ENCODE results near the gene TBC1D5. TPM values are rescaled to one million over a fixed set of nuclear protein-coding genes. Genes with fewer than 3 reads are reported as not detected.

The TBC1D5 gene
- total RNA-seq, 2 experiments from 2014 or later = 46.3 to 47.8 TPM

GRCh38 chr3:17157713-17158112 is 584.7 kb downstream of the TBC1D5 start:
- Mint-ChIP-seq H3K27ac (no peak overlapping the region), H3K4me1 (ENCODE audit: low read depth) (peaks cover 20% of the 10 kb centered on the region), H3K4me3 (no peak overlapping the region), H3K9me3 (peaks cover 9% of the 10 kb centered on the region), H3K27me3 (no peaks in the 10 kb centered on the region), H3K36me3 (ENCODE audit: low read depth) (peaks cover 32% of the 10 kb centered on the region)
- ATAC-seq = no peak
- ChIA-PET POLR2A (no interaction called here), CTCF (interaction anchor here (0.9 to 1.5 kb wide), 2 partner anchors 29 to 92 kb away, joined by 3 to 5 read pairs; no protein-coding TSS in a partner anchor)
- TF ChIP-seq CTCF (IDR thresholded peaks at IDR 0.05) = no peak
- DNase-seq = no peak
- intact Hi-C loops (cut with micrococcal nuclease) = no loop called here

- peaks cover 28% of the 10 kb centered on the region for H3K4me1 Mint-ChIP-seq (ENCODE audit: low read depth)
- H3K4me3 Mint-ChIP-seq = no peak overlapping the region
- POLR2A ChIA-PET = no interaction called here
- peaks cover 34% of the 10 kb centered on the region for H3K36me3 Mint-ChIP-seq (ENCODE audit: low read depth)
- DNase-seq (no peak), ATAC-seq (no peak)
- intact Hi-C loops (cut with micrococcal nuclease) = no loop called here
- TF ChIP-seq CTCF (IDR thresholded peaks at IDR 0.05) = no peak
- CTCF ChIA-PET = interaction anchor here (1.5 kb wide), 1 partner anchor 30 kb away, joined by 5 read pairs; no protein-coding TSS in a partner anchor
- peaks cover 11% of the 10 kb centered on the region for H3K9me3 Mint-ChIP-seq
- H3K27me3 Mint-ChIP-seq = no peaks in the 10 kb centered on the region
- no peak overlapping the region for H3K27ac Mint-ChIP-seq
Measured at GRCh38 chr3:17156864-17157263, 585.6 kb downstream of the TBC1D5 start.

DNA sequence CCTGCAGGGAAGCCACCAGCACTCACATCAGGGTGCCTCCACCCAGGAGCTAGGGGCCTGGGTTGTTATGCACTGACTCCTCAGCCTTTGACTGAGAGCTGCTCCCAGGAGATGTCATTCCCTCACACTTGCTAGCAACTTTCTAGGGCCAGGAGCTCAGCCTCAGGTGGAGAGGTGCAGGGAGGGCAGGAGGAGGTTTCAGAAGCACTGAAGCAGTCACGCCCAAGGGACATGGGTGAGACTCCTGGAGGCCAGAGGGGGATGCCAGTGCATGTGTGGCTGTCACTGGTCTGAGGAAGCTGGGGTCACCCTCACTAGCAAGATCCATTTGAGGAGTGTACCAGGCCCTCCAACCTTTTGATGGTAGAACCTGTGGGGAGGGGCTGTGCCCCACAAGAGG is 586.5 kb downstream of the TBC1D5 start:
- POLR2A ChIA-PET = no interaction called here
- intact Hi-C loops (cut with micrococcal nuclease) = no loop called here
- Mint-ChIP-seq H3K4me1 (ENCODE audit: low read depth) (peaks cover 37% of the 10 kb centered on the region), H3K9me3 (peaks cover 11% of the 10 kb centered on the region), H3K4me3 (no peak overlapping the region), H3K27me3 (no peaks in the 10 kb centered on the region), H3K36me3 (ENCODE audit: low read depth) (peaks cover 37% of the 10 kb centered on the region), H3K27ac (no peak overlapping the region)
- ATAC-seq = no peak
- CTCF ChIA-PET = interaction anchor here (0.6 to 0.8 kb wide), 2 partner anchors 20 to 21 kb away, joined by 3 read pairs; no protein-coding TSS in a partner anchor
- no peak for TF ChIP-seq CTCF (IDR thresholded peaks at IDR 0.05)
- no peak for DNase-seq

DNA sequence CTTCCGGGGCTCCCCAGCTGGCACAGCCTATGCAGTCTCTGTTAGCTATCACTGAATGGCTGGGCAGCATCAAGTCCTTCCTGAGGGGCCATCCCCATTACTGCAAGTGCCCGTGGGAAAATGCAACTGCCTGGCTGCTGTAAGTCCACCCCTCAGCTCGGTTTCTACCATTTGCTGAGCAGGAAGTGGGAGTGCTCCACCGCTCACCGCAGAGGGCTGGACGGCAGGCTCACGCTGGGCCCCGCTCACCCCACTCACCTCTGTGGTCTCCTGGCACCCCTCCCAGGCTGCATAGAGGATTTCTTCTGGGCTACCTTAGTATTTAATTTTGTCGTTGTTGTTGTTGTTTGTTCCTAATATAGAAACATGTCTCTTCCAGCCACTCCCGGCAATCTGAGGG is 587.5 kb downstream of the TBC1D5 start:
- Mint-ChIP-seq H3K27ac (no peak overlapping the region), H3K4me3 (no peak overlapping the region), H3K27me3 (no peaks in the 10 kb centered on the region), H3K9me3 (peaks cover 17% of the 10 kb centered on the region), H3K36me3 (ENCODE audit: low read depth) (peaks cover 41% of the 10 kb centered on the region), H3K4me1 (ENCODE audit: low read depth) (peaks cover 43% of the 10 kb centered on the region)
- DNase-seq (peak; percentile 10), ATAC-seq (no peak)
- ChIA-PET POLR2A (interaction anchor here (1.6 kb wide), 1 partner anchor 10 kb away, joined by 4 read pairs; no protein-coding TSS in a partner anchor), CTCF (no interaction called here)
- TF ChIP-seq CTCF (IDR thresholded peaks at IDR 0.05) = no peak
- intact Hi-C loops (cut with micrococcal nuclease) = loop anchor here (5.0 kb wide), 1 partner anchor 268 kb away; no protein-coding TSS in a partner anchor

- intact Hi-C loops (cut with micrococcal nuclease) = loop anchor here (5.0 kb wide), 1 partner anchor 267 kb away; no protein-coding TSS in a partner anchor
- H3K36me3 Mint-ChIP-seq (ENCODE audit: low read depth) = peaks cover 41% of the 10 kb centered on the region
- no peaks in the 10 kb centered on the region for H3K27me3 Mint-ChIP-seq
- ATAC-seq (no peak), DNase-seq (no peak)
- no peak overlapping the region for H3K27ac Mint-ChIP-seq
- ChIA-PET POLR2A (interaction anchor here (1.4 to 1.6 kb wide), 2 partner anchors 10 to 270 kb away, joined by 3 to 4 read pairs; no protein-coding TSS in a partner anchor), CTCF (no interaction called here)
- TF ChIP-seq CTCF (IDR thresholded peaks at IDR 0.05) = no peak
- H3K4me1 Mint-ChIP-seq (ENCODE audit: low read depth) = peaks cover 43% of the 10 kb centered on the region
- no peak overlapping the region for H3K4me3 Mint-ChIP-seq
- H3K9me3 Mint-ChIP-seq = peaks cover 17% of the 10 kb centered on the region
Measured at GRCh38 chr3:17154221-17154620, 588.2 kb downstream of the TBC1D5 start.
